Mucosa of stomach (tissue), 1 donor: Measurements from ENCODE around the gene SEC14L2.

Experiments
- H3K27me3 ChIP-seq: one replicate; pipeline ENCODE4 v1.7.0; 2013; ENCODE audit warnings: mild to moderate bottlenecking, low read length; ENCODE audit not compliant: control insufficient read depth, insufficient read depth
- H3K36me3 ChIP-seq: one replicate; pipeline ENCODE4 v1.7.0; 2013; ENCODE audit warnings: low read length; ENCODE audit not compliant: control insufficient read depth, insufficient read depth
- H3K4me1 ChIP-seq: one replicate; pipeline ENCODE4 v1.7.0; 2013; ENCODE audit warnings: mild to moderate bottlenecking, low read length; ENCODE audit not compliant: control insufficient read depth, insufficient read depth
- H3K4me3 ChIP-seq: one replicate; pipeline ENCODE4 v1.7.0; 2013; ENCODE audit warnings: low read length
- H3K9ac ChIP-seq: one replicate; pipeline ENCODE4 v1.7.0; 2013; ENCODE audit warnings: mild to moderate bottlenecking, low read length, moderate library complexity
- H3K9me3 ChIP-seq: one replicate; pipeline ENCODE4 v1.7.0; 2013; ENCODE audit warnings: mild to moderate bottlenecking, low read length, moderate library complexity; ENCODE audit not compliant: control insufficient read depth
- donor health status: Pancreatic carcinoma.

Gene SEC14L2

GRCh38 chr22:30425616-30426387 is 29.0 kb downstream of the SEC14L2 start, which contains the start of gene MTFP1:
Gene MTFP1, plus strand, starts transcription at chr22:30425768. Its CDS starts 112 bp downstream, at chr22:30425880.
- H3K4me3 ChIP-seq, result peak within 1 kb of the TSS; percentile 31
- H3K36me3 ChIP-seq, result no peaks in the 10 kb centered on the region
- H3K4me1 ChIP-seq, result peaks cover 50% of the 10 kb centered on the region
- H3K9me3 ChIP-seq, result no peaks in the 10 kb centered on the region
- peak within 1 kb of the TSS; percentile 80 for H3K9ac ChIP-seq
- H3K27me3 ChIP-seq, result no peaks in the 10 kb centered on the region

GRCh38 chr22:30426388-30427353 is 29.9 kb downstream of the SEC14L2 start:
- Histone ChIP-seq H3K9me3 (no peaks in the 10 kb centered on the region), H3K4me1 (peaks cover 42% of the 10 kb centered on the region), H3K36me3 (no peaks in the 10 kb centered on the region), H3K4me3 (peak overlapping the region; percentile 31), H3K9ac (peak overlapping the region; percentile 61), H3K27me3 (no peaks in the 10 kb centered on the region)

- Histone ChIP-seq H3K9ac (no peak overlapping the region), H3K4me1 (peaks cover 30% of the 10 kb centered on the region), H3K9me3 (no peaks in the 10 kb centered on the region), H3K27me3 (no peaks in the 10 kb centered on the region), H3K4me3 (no peak overlapping the region), H3K36me3 (no peaks in the 10 kb centered on the region)
Observed at GRCh38 chr22:30427871-30428270, 31.1 kb downstream of the SEC14L2 start.

GRCh38 chr22:30429887-30430286 is 33.1 kb downstream of the SEC14L2 start:
- Histone ChIP-seq H3K4me3 (no peak overlapping the region), H3K9me3 (no peaks in the 10 kb centered on the region), H3K9ac (no peak overlapping the region), H3K4me1 (peaks cover 18% of the 10 kb centered on the region), H3K36me3 (no peaks in the 10 kb centered on the region), H3K27me3 (no peaks in the 10 kb centered on the region)

- Histone ChIP-seq H3K4me3 (no peak overlapping the region), H3K9ac (no peak overlapping the region), H3K27me3 (no peaks in the 10 kb centered on the region)
Observed at GRCh38 chr22:30430933-30431332, 34.1 kb downstream of the SEC14L2 start.

GRCh38 chr22:30432096-30432495 is 35.3 kb downstream of the SEC14L2 start:
- Histone ChIP-seq H3K9ac (no peak overlapping the region), H3K36me3 (no peaks in the 10 kb centered on the region), H3K4me3 (no peak overlapping the region), H3K9me3 (no peaks in the 10 kb centered on the region), H3K4me1 (no peaks in the 10 kb centered on the region), H3K27me3 (no peaks in the 10 kb centered on the region)

More at GRCh38 chr22:30430933-30431332, 34.1 kb downstream of the SEC14L2 start:
- Histone ChIP-seq H3K4me1 (peaks cover 11% of the 10 kb centered on the region), H3K9me3 (no peaks in the 10 kb centered on the region), H3K36me3 (no peaks in the 10 kb centered on the region)

GRCh38 chr22:30432520-30432919 is 35.7 kb downstream of the SEC14L2 start:
- Histone ChIP-seq H3K27me3 (no peaks in the 10 kb centered on the region), H3K9me3 (no peaks in the 10 kb centered on the region), H3K36me3 (no peaks in the 10 kb centered on the region), H3K9ac (no peak overlapping the region), H3K4me3 (no peak overlapping the region), H3K4me1 (no peaks in the 10 kb centered on the region)

- Histone ChIP-seq H3K4me3 (no peak overlapping the region), H3K9me3 (no peaks in the 10 kb centered on the region), H3K9ac (no peak overlapping the region), H3K36me3 (no peaks in the 10 kb centered on the region), H3K4me1 (peaks cover 1% of the 10 kb centered on the region), H3K27me3 (no peaks in the 10 kb centered on the region)
Observed at GRCh38 chr22:30433227-30433626, 36.4 kb downstream of the SEC14L2 start.

- Histone ChIP-seq H3K27me3 (no peaks in the 10 kb centered on the region), H3K9me3 (no peaks in the 10 kb centered on the region), H3K36me3 (no peaks in the 10 kb centered on the region), H3K4me3 (no peak overlapping the region), H3K9ac (no peak overlapping the region), H3K4me1 (peaks cover 6% of the 10 kb centered on the region)
Observed at GRCh38 chr22:30433773-30434172, 37.0 kb downstream of the SEC14L2 start.

GRCh38 chr22:30434843-30435242 is 38.0 kb downstream of the SEC14L2 start:
- H3K9me3 ChIP-seq, result no peaks in the 10 kb centered on the region
- peaks cover 6% of the 10 kb centered on the region for H3K4me1 ChIP-seq

GRCh38 chr22:30435674-30436126 is 38.9 kb downstream of the SEC14L2 start:
- Histone ChIP-seq H3K4me3 (no peak overlapping the region), H3K4me1 (peaks cover 6% of the 10 kb centered on the region), H3K9me3 (no peaks in the 10 kb centered on the region), H3K36me3 (no peaks in the 10 kb centered on the region), H3K9ac (no peak overlapping the region), H3K27me3 (no peaks in the 10 kb centered on the region)

More at GRCh38 chr22:30434843-30435242, 38.0 kb downstream of the SEC14L2 start:
- Histone ChIP-seq H3K36me3 (no peaks in the 10 kb centered on the region), H3K4me3 (no peak overlapping the region), H3K9ac (no peak overlapping the region), H3K27me3 (no peaks in the 10 kb centered on the region)

- Histone ChIP-seq H3K27me3 (no peaks in the 10 kb centered on the region), H3K9ac (no peak overlapping the region), H3K36me3 (no peaks in the 10 kb centered on the region), H3K4me1 (peaks cover 6% of the 10 kb centered on the region), H3K4me3 (no peak overlapping the region), H3K9me3 (no peaks in the 10 kb centered on the region)
Observed at GRCh38 chr22:30436196-30436595, 39.4 kb downstream of the SEC14L2 start.
